HepG2 (cell line): ENCODE results near the gene RPS6KA2. TPM values are rescaled to one million over a fixed set of nuclear protein-coding genes. Genes with fewer than 3 reads are reported as not detected.
A peak's percentile ranks its signal among the peaks of the same experiment; 100 is the strongest.

Source experiments
- BRD4 ChIP-seq: sonication (generic); formaldehyde crosslinking; IDR thresholded peaks from 2 replicates; pipeline ENCODE4 v1.4.0; 2020; ENCODE audit warnings: missing genetic modification reagents
- CCAR2 ChIP-seq: fragments of 200-400 bp; formaldehyde crosslinking; optimal IDR thresholded peaks from 2 replicates; pipeline ENCODE3; 2018; ENCODE audit warnings: low read depth, mild to moderate bottlenecking, low read length, moderate library complexity
- CEBPB ChIP-seq: IDR thresholded peaks from 2 replicates; pipeline ENCODE4 v1.6.1; 2011; ENCODE audit warnings: low read depth, low read length, improper control_type of control experiment, borderline replicate concordance
- HOXA5 ChIP-seq: sonication (generic); formaldehyde crosslinking; IDR thresholded peaks from 2 replicates; pipeline ENCODE4 v1.4.0; 2020; ENCODE audit warnings: missing genetic modification reagents
- KLF13 ChIP-seq: sonication (generic); formaldehyde crosslinking; IDR thresholded peaks from 2 replicates; pipeline ENCODE4 v1.4.0; 2020; ENCODE audit warnings: mild to moderate bottlenecking, missing genetic modification reagents
- MBD4 ChIP-seq: IDR thresholded peaks from 2 replicates; pipeline ENCODE4 v1.6.1; 2012; ENCODE audit warnings: low read length, inconsistent platforms, borderline replicate concordance
- MED13 ChIP-seq: sonication (generic); formaldehyde crosslinking; IDR thresholded peaks from 2 replicates; pipeline ENCODE4 v1.5.0; 2020; ENCODE audit warnings: missing genetic modification reagents
- RXRA ChIP-seq: sonication (generic); formaldehyde crosslinking; IDR thresholded peaks from 2 replicates; pipeline ENCODE4 v1.5.1; 2020; ENCODE audit warnings: missing genetic modification reagents
- SAFB2 ChIP-seq: sonication (generic); formaldehyde crosslinking; IDR thresholded peaks from 2 replicates; pipeline ENCODE4 v1.5.1; 2020; ENCODE audit warnings: missing genetic modification reagents, low read depth, mild to moderate bottlenecking, borderline replicate concordance
- ZNF124 ChIP-seq: sonication (generic); formaldehyde crosslinking; IDR thresholded peaks from 2 replicates; pipeline ENCODE4 v1.4.0; 2020; ENCODE audit warnings: missing genetic modification reagents
- ZNF292 ChIP-seq: sonication (generic); formaldehyde crosslinking; IDR thresholded peaks from 2 replicates; pipeline ENCODE4 v1.8.1; 2022; ENCODE audit warnings: mild to moderate bottlenecking, low read depth, missing genetic modification reagents, borderline replicate concordance
- ZNF468 ChIP-seq: sonication (generic); formaldehyde crosslinking; IDR thresholded peaks from 2 replicates; pipeline ENCODE4 v1.8.0; 2022; ENCODE audit warnings: mild to moderate bottlenecking, moderate library complexity, missing genetic modification reagents
- ZNF484 ChIP-seq: sonication (generic); formaldehyde crosslinking; IDR thresholded peaks from 2 replicates; pipeline ENCODE4 v1.5.1; 2020; ENCODE audit warnings: mild to moderate bottlenecking, low read depth, missing genetic modification reagents, borderline replicate concordance
- ZNF766 ChIP-seq: sonication (generic); formaldehyde crosslinking; IDR thresholded peaks from 2 replicates; pipeline ENCODE4 v1.5.0; 2020; ENCODE audit warnings: missing genetic modification reagents, borderline replicate concordance
- ZSCAN22 ChIP-seq: sonication (generic); formaldehyde crosslinking; IDR thresholded peaks from 2 replicates; pipeline ENCODE4 v1.4.0; 2020; ENCODE audit warnings: mild to moderate bottlenecking, missing genetic modification reagents
- ZSCAN29 ChIP-seq: sonication (generic); formaldehyde crosslinking; conservative IDR thresholded peaks from 2 replicates; pipeline ENCODE4 v1.4.0; 2020; ENCODE audit warnings: mild to moderate bottlenecking, missing genetic modification reagents
- polyA plus RNA-seq, 8 experiments: library from polyadenylated mRNA; depleted of rRNA in 3 of 8; stranded (reverse) in 7 of 8; unstranded in 1 of 8; fragments of >200 nt; fragmentation: Illumina TruSeq in 4 of 8; extraction: Trizol in 4 of 8; gene quantifications; 2 replicates each; pipeline versions ENCODE4 v1.2.1 to v1.2.3, GENCODE V29; 2011 to 2016; ENCODE audit warnings: low read depth in 4 of 8, missing spikeins in 1 of 8, mixed read lengths in 1 of 8; ENCODE audit not compliant: insufficient read depth in 1 of 8
- total RNA-seq, 5 experiments: library from RNA; depleted of rRNA; stranded (reverse); fragments of >200 nt; fragmentation: Illumina TruSeq; extraction: Trizol; gene quantifications; 2 replicates each; pipeline ENCODE4 v1.2.3, GENCODE V29; 2016; ENCODE audit warnings: low read depth in 1 of 5
- TF ChIP-seq, protein P1 (sequence below): sonication (generic); formaldehyde crosslinking; IDR thresholded peaks from 2 replicates; pipeline ENCODE4 v1.4.0; 2020; ENCODE audit warnings: missing genetic modification reagents, borderline replicate concordance
- TF ChIP-seq, protein P2 (sequence below): sonication (generic); formaldehyde crosslinking; conservative IDR thresholded peaks from 2 replicates; pipeline ENCODE4 v1.4.0; 2020; ENCODE audit warnings: missing genetic modification reagents
- TF ChIP-seq, protein P3 (sequence below): sonication (generic); formaldehyde crosslinking; conservative IDR thresholded peaks from 2 replicates; pipeline ENCODE4 v1.4.0; 2020; ENCODE audit warnings: missing genetic modification reagents
- TF ChIP-seq, protein P4 (sequence below): sonication (generic); formaldehyde crosslinking; IDR thresholded peaks from 2 replicates; pipeline ENCODE4 v1.4.0; 2020; ENCODE audit warnings: missing genetic modification reagents
- TF ChIP-seq, protein P5 (sequence below): sonication (generic); formaldehyde crosslinking; IDR thresholded peaks from 2 replicates; pipeline ENCODE4 v1.4.0; 2020; ENCODE audit warnings: missing genetic modification reagents
- TF ChIP-seq, protein P6 (sequence below): sonication (generic); formaldehyde crosslinking; IDR thresholded peaks from 2 replicates; pipeline ENCODE4 v1.8.1; 2023; ENCODE audit warnings: missing genetic modification reagents, inconsistent platforms, borderline replicate concordance

RPS6KA2 gene
- total and polyA plus RNA-seq, 2 of the 13 experiments (the other 11 are each of a cell fraction or from before 2014, with no cell fraction given): 0.22 to 0.38 TPM

DNA sequence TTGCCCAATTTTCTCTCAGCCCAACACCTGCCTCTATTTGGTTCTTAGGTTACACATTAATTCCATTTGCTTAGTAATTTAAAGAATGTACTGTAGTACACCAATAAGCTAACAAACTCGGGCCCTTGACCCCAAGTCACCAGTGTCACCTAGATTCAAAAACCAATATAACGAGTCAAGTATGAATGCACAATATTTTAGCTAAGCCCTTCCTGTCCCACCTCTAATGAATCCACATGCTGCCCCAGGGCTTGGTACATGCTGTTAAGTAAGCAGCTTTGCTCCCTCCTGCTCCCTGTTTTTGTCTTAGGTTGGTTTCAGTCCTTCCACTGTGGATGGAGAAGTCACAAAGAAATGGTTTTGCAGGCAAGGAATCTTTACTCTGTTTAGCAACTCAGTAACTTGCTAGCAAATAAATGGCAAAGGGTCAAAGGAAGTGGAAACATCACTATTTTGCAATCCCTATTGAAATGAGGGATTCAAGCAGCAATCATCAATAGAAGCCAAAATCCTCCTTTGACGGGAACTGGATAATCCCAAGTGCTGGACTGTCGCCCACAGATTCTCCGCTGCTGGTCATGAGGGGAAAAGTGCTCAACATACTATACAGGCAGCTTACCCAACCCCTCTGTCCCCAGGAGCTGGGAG is 239.3 kb downstream of the RPS6KA2 start (continued):
- TF ChIP-seq, protein P1, sequence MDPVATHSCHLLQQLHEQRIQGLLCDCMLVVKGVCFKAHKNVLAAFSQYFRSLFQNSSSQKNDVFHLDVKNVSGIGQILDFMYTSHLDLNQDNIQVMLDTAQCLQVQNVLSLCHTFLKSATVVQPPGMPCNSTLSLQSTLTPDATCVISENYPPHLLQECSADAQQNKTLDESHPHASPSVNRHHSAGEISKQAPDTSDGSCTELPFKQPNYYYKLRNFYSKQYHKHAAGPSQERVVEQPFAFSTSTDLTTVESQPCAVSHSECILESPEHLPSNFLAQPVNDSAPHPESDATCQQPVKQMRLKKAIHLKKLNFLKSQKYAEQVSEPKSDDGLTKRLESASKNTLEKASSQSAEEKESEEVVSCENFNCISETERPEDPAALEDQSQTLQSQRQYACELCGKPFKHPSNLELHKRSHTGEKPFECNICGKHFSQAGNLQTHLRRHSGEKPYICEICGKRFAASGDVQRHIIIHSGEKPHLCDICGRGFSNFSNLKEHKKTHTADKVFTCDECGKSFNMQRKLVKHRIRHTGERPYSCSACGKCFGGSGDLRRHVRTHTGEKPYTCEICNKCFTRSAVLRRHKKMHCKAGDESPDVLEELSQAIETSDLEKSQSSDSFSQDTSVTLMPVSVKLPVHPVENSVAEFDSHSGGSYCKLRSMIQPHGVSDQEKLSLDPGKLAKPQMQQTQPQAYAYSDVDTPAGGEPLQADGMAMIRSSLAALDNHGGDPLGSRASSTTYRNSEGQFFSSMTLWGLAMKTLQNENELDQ: no peak; the same call in 1 of the 2 replicates
- TF ChIP-seq MED13 (peak; percentile 94), ZNF468 (no peak), RXRA (peak; percentile 91; the same call in 1 of the 2 replicates), HOXA5 (CRISPR knock-in tag) (peak; percentile 87; the same call in 1 of the 2 replicates), MBD4 (peak; percentile 92), SAFB2 (no peak), ZNF292 (CRISPR knock-in tag) (peak; percentile 41; the same call in 1 of the 2 replicates), ZNF124 (no peak; the same call in none of the 2 replicates), CEBPB (peak; percentile 97), ZNF484 (CRISPR knock-in tag) (no peak), ZSCAN22 (0 out of 2 replicates have a peak, but pooled peaks have one; percentile 27), ZSCAN29 (CRISPR knock-in tag) (peak; percentile 50), KLF13 (CRISPR knock-in tag) (no peak), BRD4 (CRISPR knock-in tag) (peak; percentile 78; the same call in 1 of the 2 replicates), ZNF766 (CRISPR knock-in tag) (no peak), CCAR2 (no peak)
- TF ChIP-seq, protein P2, sequence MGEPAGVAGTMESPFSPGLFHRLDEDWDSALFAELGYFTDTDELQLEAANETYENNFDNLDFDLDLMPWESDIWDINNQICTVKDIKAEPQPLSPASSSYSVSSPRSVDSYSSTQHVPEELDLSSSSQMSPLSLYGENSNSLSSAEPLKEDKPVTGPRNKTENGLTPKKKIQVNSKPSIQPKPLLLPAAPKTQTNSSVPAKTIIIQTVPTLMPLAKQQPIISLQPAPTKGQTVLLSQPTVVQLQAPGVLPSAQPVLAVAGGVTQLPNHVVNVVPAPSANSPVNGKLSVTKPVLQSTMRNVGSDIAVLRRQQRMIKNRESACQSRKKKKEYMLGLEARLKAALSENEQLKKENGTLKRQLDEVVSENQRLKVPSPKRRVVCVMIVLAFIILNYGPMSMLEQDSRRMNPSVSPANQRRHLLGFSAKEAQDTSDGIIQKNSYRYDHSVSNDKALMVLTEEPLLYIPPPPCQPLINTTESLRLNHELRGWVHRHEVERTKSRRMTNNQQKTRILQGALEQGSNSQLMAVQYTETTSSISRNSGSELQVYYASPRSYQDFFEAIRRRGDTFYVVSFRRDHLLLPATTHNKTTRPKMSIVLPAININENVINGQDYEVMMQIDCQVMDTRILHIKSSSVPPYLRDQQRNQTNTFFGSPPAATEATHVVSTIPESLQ (CRISPR knock-in tag): no peak; the same call in 1 of the 2 replicates
- TF ChIP-seq, protein P3, sequence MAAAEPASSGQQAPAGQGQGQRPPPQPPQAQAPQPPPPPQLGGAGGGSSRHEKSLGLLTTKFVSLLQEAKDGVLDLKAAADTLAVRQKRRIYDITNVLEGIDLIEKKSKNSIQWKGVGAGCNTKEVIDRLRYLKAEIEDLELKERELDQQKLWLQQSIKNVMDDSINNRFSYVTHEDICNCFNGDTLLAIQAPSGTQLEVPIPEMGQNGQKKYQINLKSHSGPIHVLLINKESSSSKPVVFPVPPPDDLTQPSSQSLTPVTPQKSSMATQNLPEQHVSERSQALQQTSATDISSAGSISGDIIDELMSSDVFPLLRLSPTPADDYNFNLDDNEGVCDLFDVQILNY (CRISPR knock-in tag): no peak
- TF ChIP-seq, protein P4, sequence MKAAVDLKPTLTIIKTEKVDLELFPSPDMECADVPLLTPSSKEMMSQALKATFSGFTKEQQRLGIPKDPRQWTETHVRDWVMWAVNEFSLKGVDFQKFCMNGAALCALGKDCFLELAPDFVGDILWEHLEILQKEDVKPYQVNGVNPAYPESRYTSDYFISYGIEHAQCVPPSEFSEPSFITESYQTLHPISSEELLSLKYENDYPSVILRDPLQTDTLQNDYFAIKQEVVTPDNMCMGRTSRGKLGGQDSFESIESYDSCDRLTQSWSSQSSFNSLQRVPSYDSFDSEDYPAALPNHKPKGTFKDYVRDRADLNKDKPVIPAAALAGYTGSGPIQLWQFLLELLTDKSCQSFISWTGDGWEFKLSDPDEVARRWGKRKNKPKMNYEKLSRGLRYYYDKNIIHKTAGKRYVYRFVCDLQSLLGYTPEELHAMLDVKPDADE: peak; percentile 59; the same call in 1 of the 2 replicates
- TF ChIP-seq, protein P5, sequence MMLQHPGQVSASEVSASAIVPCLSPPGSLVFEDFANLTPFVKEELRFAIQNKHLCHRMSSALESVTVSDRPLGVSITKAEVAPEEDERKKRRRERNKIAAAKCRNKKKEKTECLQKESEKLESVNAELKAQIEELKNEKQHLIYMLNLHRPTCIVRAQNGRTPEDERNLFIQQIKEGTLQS (CRISPR knock-in tag): no peak
- TF ChIP-seq, protein P6, sequence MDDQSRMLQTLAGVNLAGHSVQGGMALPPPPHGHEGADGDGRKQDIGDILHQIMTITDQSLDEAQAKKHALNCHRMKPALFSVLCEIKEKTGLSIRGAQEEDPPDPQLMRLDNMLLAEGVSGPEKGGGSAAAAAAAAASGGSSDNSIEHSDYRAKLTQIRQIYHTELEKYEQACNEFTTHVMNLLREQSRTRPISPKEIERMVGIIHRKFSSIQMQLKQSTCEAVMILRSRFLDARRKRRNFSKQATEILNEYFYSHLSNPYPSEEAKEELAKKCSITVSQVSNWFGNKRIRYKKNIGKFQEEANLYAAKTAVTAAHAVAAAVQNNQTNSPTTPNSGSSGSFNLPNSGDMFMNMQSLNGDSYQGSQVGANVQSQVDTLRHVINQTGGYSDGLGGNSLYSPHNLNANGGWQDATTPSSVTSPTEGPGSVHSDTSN: no peak
